Aorta (tissue), 5 donors: ENCODE data around the gene NLRP13. TPM values are rescaled to one million over a fixed set of nuclear protein-coding genes. Genes with fewer than 3 reads are reported as not detected.
A peak's percentile ranks its signal among the peaks of the same experiment; 100 is the strongest.

Experiments used
- ATAC-seq: fragments of 200-7000 bp; cut with Tn5 transposase; one replicate; pipeline ENCODE4 v1.9.1; 2022; ENCODE audit warnings: moderate library complexity; ENCODE audit not compliant: low FRiP score
- DNase-seq, 2 donors: peaks; one replicate each; pipeline ENCODE4 v3.0.0-alpha.2; 2020
- H3K27ac ChIP-seq, 2 donors: one replicate each; pipeline ENCODE4 v1.5.1; 2013; ENCODE audit warnings: low read length in 2 of 2, mild to moderate bottlenecking in 2 of 2, moderate library complexity in 2 of 2, control low read depth in 1 of 2, inconsistent platforms in 1 of 2, low read depth in 1 of 2
- H3K27me3 ChIP-seq, 2 donors: one replicate each; pipeline ENCODE4 v1.6.1; 2013; ENCODE audit warnings: control low read depth in 1 of 2, low read length in 1 of 2, mild to moderate bottlenecking in 1 of 2, moderate library complexity in 1 of 2; ENCODE audit not compliant: insufficient read depth in 2 of 2, control insufficient read depth in 1 of 2
- H3K36me3 ChIP-seq, 2 donors: one replicate each; pipeline ENCODE4 v1.6.1; 2013; ENCODE audit warnings: control low read depth in 1 of 2, low read length in 1 of 2, mild to moderate bottlenecking in 1 of 2; ENCODE audit not compliant: insufficient read depth in 2 of 2, control insufficient read depth in 1 of 2
- H3K4me1 ChIP-seq, 2 donors: one replicate each; pipeline ENCODE4 v1.6.1; 2013; ENCODE audit warnings: low read length in 2 of 2, control low read depth in 1 of 2, mild to moderate bottlenecking in 1 of 2, moderate library complexity in 1 of 2; ENCODE audit not compliant: insufficient read depth in 2 of 2, control insufficient read depth in 1 of 2
- H3K4me3 ChIP-seq, 2 donors: one replicate each; pipeline ENCODE4 v1.5.1; 2013; ENCODE audit warnings: low read length in 2 of 2, control low read depth in 1 of 2, mild to moderate bottlenecking in 1 of 2
- H3K9me3 ChIP-seq: one replicate; pipeline ENCODE4 v1.6.1; 2013; ENCODE audit warnings: mild to moderate bottlenecking, low read length; ENCODE audit not compliant: control insufficient read depth
- WGBS, 2 donors: extraction: QIAGEN DNeasy Blood & Tissue Kit; methylation state at CpG; one replicate each; pipeline ENCODE4 v1.1.7; 2013; 5-methylcytosine and 5-hydroxymethylcytosine counted together
- intact Hi-C, 2 donors: fragments of 100-400 bp; cut with DNase I; formaldehyde crosslinking; loops; one replicate each; pipeline versions ENCODE4 v1.14.2 to v1.15.0; 2022
- polyA plus RNA-seq, 2 donors: library from polyadenylated mRNA; stranded (reverse); fragments of 200-250 nt; gene quantifications; one replicate each; pipeline ENCODE4 v1.2.3, GENCODE V29; 2013
- total RNA-seq, 2 donors: library from RNA; stranded (reverse); fragmentation: NEBNext Ultra II Directional; extraction: Animal tissue kit (Norgen Biotek cat#: 25700); gene quantifications; one replicate each; pipeline ENCODE4 v1.2.1, GENCODE V29; 2021
- donor health status: healthy with polysubstance abuse.
- donor health status: Bipolar disorder and iron deficiency.
- donor health status: DM: no; HTN: no; CAD: no.
- donor health status: DM: no; HTN: no; CAD: no.
- donor health status: DM: yes; HTN: yes; CAD: no.

NLRP13 gene
- total and polyA plus RNA-seq, 4 donors: not detected

- ATAC-seq: no peak
- H3K4me1 ChIP-seq: no peaks in the 10 kb centered on the region
- peaks cover 3% of the 10 kb centered on the region for H3K9me3 ChIP-seq
- H3K27ac ChIP-seq: no peak overlapping the region
- 38 to 42% methylated on average over 2 of the region's 2 CpGs for WGBS, 2 donors
- intact Hi-C loops: no loop called here
- H3K4me3 ChIP-seq: no peak overlapping the region
- H3K27me3 ChIP-seq: no peaks in the 10 kb centered on the region
- H3K36me3 ChIP-seq: no peaks in the 10 kb centered on the region
- DNase-seq: no peak
These were observed 22.3 kb downstream of the NLRP13 start for GRCh38 chr19:55909801-55910200.

- H3K27me3 ChIP-seq: no peaks in the 10 kb centered on the region
- H3K27ac ChIP-seq: no peak overlapping the region
- DNase-seq: no peak
- H3K4me1 ChIP-seq: no peaks in the 10 kb centered on the region
- 77% methylated on average over 3 of the region's 3 CpGs for WGBS, 2 donors
- intact Hi-C loops: no loop called here
- H3K9me3 ChIP-seq: peaks cover 4% of the 10 kb centered on the region
- H3K36me3 ChIP-seq: no peaks in the 10 kb centered on the region
- H3K4me3 ChIP-seq: no peak overlapping the region
- no peak for ATAC-seq
These were observed 24.4 kb downstream of the NLRP13 start for GRCh38 chr19:55907746-55908145.

- H3K4me3 ChIP-seq: no peak overlapping the region
- H3K9me3 ChIP-seq: peaks cover 4% of the 10 kb centered on the region
- 75 to 84% methylated on average over 7 of the region's 7 CpGs for whole genome bisulfite sequencing, 2 donors
- H3K36me3 ChIP-seq: no peaks in the 10 kb centered on the region
- H3K27me3 ChIP-seq: no peaks in the 10 kb centered on the region
- ATAC-seq (no peak), DNase-seq (no peak)
- H3K27ac ChIP-seq: no peak overlapping the region
- intact Hi-C loops: no loop called here
- H3K4me1 ChIP-seq: no peaks in the 10 kb centered on the region
These were observed 24.9 kb downstream of the NLRP13 start for GRCh38 chr19:55907286-55907685.

- no peak for DNase-seq
- intact Hi-C loops: no loop called here
- WGBS, 2 donors: 69 to 72% methylated on average over 9 of the region's 9 CpGs
These were observed 29.9 kb downstream of the NLRP13 start for GRCh38 chr19:55902080-55902751.

GRCh38 chr19:55901369-55902079 is 30.6 kb downstream of the NLRP13 start:
- WGBS, 2 donors: 74% methylated on average over 13 of the region's 13 CpGs

More at GRCh38 chr19:55902080-55902751, 29.9 kb downstream of the NLRP13 start:
- H3K27me3 ChIP-seq: no peaks in the 10 kb centered on the region
- H3K4me1 ChIP-seq: no peaks in the 10 kb centered on the region
- no peak for ATAC-seq
- no peaks in the 10 kb centered on the region for H3K36me3 ChIP-seq
- no peak overlapping the region for H3K4me3 ChIP-seq
- H3K27ac ChIP-seq: no peak overlapping the region
- peaks cover 2% of the 10 kb centered on the region for H3K9me3 ChIP-seq

GRCh38 chr19:55898911-55899310 is 33.2 kb downstream of the NLRP13 start:
- 76 to 79% methylated on average over 12 of the region's 12 CpGs for WGBS, 2 donors
- no peaks in the 10 kb centered on the region for H3K4me1 ChIP-seq
- no peaks in the 10 kb centered on the region for H3K36me3 ChIP-seq
- H3K9me3 ChIP-seq: no peaks in the 10 kb centered on the region
- H3K27me3 ChIP-seq: no peaks in the 10 kb centered on the region
- H3K4me3 ChIP-seq: no peak overlapping the region
- DNase-seq (no peak), ATAC-seq (no peak)
- intact Hi-C loops: no loop called here
- no peak overlapping the region for H3K27ac ChIP-seq

More at GRCh38 chr19:55901369-55902079, 30.6 kb downstream of the NLRP13 start:
- no peaks in the 10 kb centered on the region for H3K27me3 ChIP-seq
- H3K36me3 ChIP-seq: no peaks in the 10 kb centered on the region
- intact Hi-C loops: no loop called here
- peaks cover 2% of the 10 kb centered on the region for H3K9me3 ChIP-seq
- DNase-seq (no peak), ATAC-seq (no peak)
- no peak overlapping the region for H3K4me3 ChIP-seq
- H3K4me1 ChIP-seq: no peaks in the 10 kb centered on the region
- H3K27ac ChIP-seq: no peak overlapping the region

- Histone ChIP-seq H3K27me3 (no peaks in the 10 kb centered on the region), H3K4me3 (no peak overlapping the region), H3K36me3 (no peaks in the 10 kb centered on the region), H3K4me1 (no peaks in the 10 kb centered on the region), H3K27ac (no peak overlapping the region), H3K9me3 (peaks cover 7% of the 10 kb centered on the region)
- intact Hi-C loops: no loop called here
- ATAC-seq (no peak), DNase-seq (peak in 1 of 2 donors; percentile 9)
- 71 to 86% methylated on average over 4 of the region's 4 CpGs for WGBS, 2 donors
These were observed 49.5 kb downstream of the NLRP13 start for GRCh38 chr19:55882626-55883025.

- Histone ChIP-seq H3K36me3 (no peaks in the 10 kb centered on the region), H3K4me3 (no peak overlapping the region), H3K9me3 (peaks cover 11% of the 10 kb centered on the region), H3K4me1 (no peaks in the 10 kb centered on the region), H3K27ac (no peak overlapping the region), H3K27me3 (no peaks in the 10 kb centered on the region)
- 57 to 60% methylated on average over 3 of the region's 3 CpGs for WGBS, 2 donors
- DNase-seq (no peak), ATAC-seq (no peak)
- intact Hi-C loops: no loop called here
These were observed 54.9 kb downstream of the NLRP13 start for GRCh38 chr19:55877211-55877610.

GRCh38 chr19:55870736-55871135 is 61.4 kb downstream of the NLRP13 start:
- 81 to 82% methylated on average over 11 of the region's 11 CpGs for WGBS, 2 donors
- no peaks in the 10 kb centered on the region for H3K27me3 ChIP-seq
- intact Hi-C loops: no loop called here
- H3K4me3 ChIP-seq: no peak overlapping the region
- H3K9me3 ChIP-seq: no peaks in the 10 kb centered on the region
- H3K27ac ChIP-seq: no peak overlapping the region
- ATAC-seq (no peak), DNase-seq (peak in 1 of 2 donors; percentile 32)
- H3K36me3 ChIP-seq: peaks cover 0 to 1% of the 10 kb centered on the region in 2 donors
- H3K4me1 ChIP-seq: no peaks in the 10 kb centered on the region
